ENCODE results near the gene CELA2B. TPM values are rescaled to one million over a fixed set of nuclear protein-coding genes. Genes with fewer than 3 reads are reported as not detected.
"Not testable (repeated sequence)": the region's sequence is repeated elsewhere in the genome, so short reads cannot be mapped to it uniquely, and the experiment has no call there.

CELA2B gene
- total RNA-seq, result not detected

GRCh38 chr1:15475752-15476314, at the start of gene CELA2B:
CELA2B (plus strand) TSS chr1:15476104; CDS start chr1:15476126, 22 bp downstream.
- no peaks in the 10 kb centered on the region for H3K9me3 Mint-ChIP-seq
- no peaks in the 10 kb centered on the region for H3K27me3 Mint-ChIP-seq
- no peak within 1 kb of the TSS for H3K4me3 Mint-ChIP-seq
- DNase-seq (no peak), ATAC-seq (ENCODE audit: low read depth) (no peak)
- no peaks in the 10 kb centered on the region for H3K36me3 Mint-ChIP-seq
- POLR2A ChIA-PET, result no interaction called here
- H3K4me1 Mint-ChIP-seq, result no peaks in the 10 kb centered on the region
- no peak within 1 kb of the TSS for H3K27ac Mint-ChIP-seq

GRCh38 chr1:15426492-15427279, 49.2 kb upstream of the CELA2B start:
- Mint-ChIP-seq H3K4me1 (peaks cover 8% of the 10 kb centered on the region), H3K27me3 (no peaks in the 10 kb centered on the region), H3K4me3 (no peak overlapping the region), H3K36me3 (peaks cover 3% of the 10 kb centered on the region), H3K27ac (peak overlapping the region; percentile 69), H3K9me3 (no peaks in the 10 kb centered on the region)
- DNase-seq, result no peak
- POLR2A ChIA-PET, result no interaction called here
- ATAC-seq (ENCODE audit: low read depth), result no peak

GRCh38 chr1:15427280-15427666, 48.6 kb upstream of the CELA2B start:
- no peak for DNase-seq
- POLR2A ChIA-PET, result no interaction called here
- Mint-ChIP-seq H3K27ac (no peak overlapping the region), H3K9me3 (no peaks in the 10 kb centered on the region), H3K27me3 (no peaks in the 10 kb centered on the region), H3K4me3 (no peak overlapping the region), H3K4me1 (peaks cover 8% of the 10 kb centered on the region), H3K36me3 (peaks cover 3% of the 10 kb centered on the region)
- ATAC-seq (ENCODE audit: low read depth), result no peak

GRCh38 chr1:15428252-15428651, 47.7 kb upstream of the CELA2B start:
- H3K4me1 Mint-ChIP-seq; H3K27ac Mint-ChIP-seq; H3K9me3 Mint-ChIP-seq; H3K27me3 Mint-ChIP-seq; DNase-seq; POLR2A ChIA-PET; H3K36me3 Mint-ChIP-seq; ATAC-seq (ENCODE audit: low read depth); H3K4me3 Mint-ChIP-seq: not testable (repeated sequence)

GRCh38 chr1:15428815-15429435, 47.0 kb upstream of the CELA2B start:
- no peaks in the 10 kb centered on the region for H3K9me3 Mint-ChIP-seq
- H3K4me1 Mint-ChIP-seq, result peaks cover 8% of the 10 kb centered on the region
- no peak for DNase-seq
- H3K36me3 Mint-ChIP-seq, result peaks cover 3% of the 10 kb centered on the region
- no peak for ATAC-seq (ENCODE audit: low read depth)
- H3K27ac Mint-ChIP-seq, result no peak overlapping the region
- H3K27me3 Mint-ChIP-seq, result no peaks in the 10 kb centered on the region
- H3K4me3 Mint-ChIP-seq, result no peak overlapping the region
- POLR2A ChIA-PET, result no interaction called here

GRCh38 chr1:15429701-15430149, 46.2 kb upstream of the CELA2B start:
- ATAC-seq (ENCODE audit: low read depth) (no peak), DNase-seq (no peak)
- Mint-ChIP-seq H3K27ac (no peak overlapping the region), H3K9me3 (no peaks in the 10 kb centered on the region), H3K4me3 (no peak overlapping the region), H3K4me1 (peaks cover 8% of the 10 kb centered on the region), H3K27me3 (no peaks in the 10 kb centered on the region), H3K36me3 (peaks cover 3% of the 10 kb centered on the region)
- POLR2A ChIA-PET, result interaction anchor here (0.7 kb wide), 1 partner anchor 233 kb away, joined by 3 read pairs; no protein-coding TSS in a partner anchor

GRCh38 chr1:15430787-15431570, 44.9 kb upstream of the CELA2B start:
- peak; percentile 82 for DNase-seq
- no peak overlapping the region for H3K27ac Mint-ChIP-seq
- no peak overlapping the region for H3K4me3 Mint-ChIP-seq
- H3K27me3 Mint-ChIP-seq, result no peaks in the 10 kb centered on the region
- ATAC-seq (ENCODE audit: low read depth), result peak; percentile 46
- H3K9me3 Mint-ChIP-seq, result no peaks in the 10 kb centered on the region
- H3K36me3 Mint-ChIP-seq, result peaks cover 3% of the 10 kb centered on the region
- peaks cover 8% of the 10 kb centered on the region for H3K4me1 Mint-ChIP-seq
- POLR2A ChIA-PET, result interaction anchor here (1.5 kb wide), 1 partner anchor 108 kb away, joined by 9 read pairs; no protein-coding TSS in a partner anchor

- no peaks in the 10 kb centered on the region for H3K27me3 Mint-ChIP-seq
- peaks cover 2% of the 10 kb centered on the region for H3K36me3 Mint-ChIP-seq
- POLR2A ChIA-PET, result interaction anchor here (1.5 kb wide), 1 partner anchor 108 kb away, joined by 9 read pairs; no protein-coding TSS in a partner anchor
- H3K4me3 Mint-ChIP-seq, result no peak overlapping the region
- no peak overlapping the region for H3K27ac Mint-ChIP-seq
- no peaks in the 10 kb centered on the region for H3K9me3 Mint-ChIP-seq
- DNase-seq, result no peak
- ATAC-seq (ENCODE audit: low read depth), result no peak
- H3K4me1 Mint-ChIP-seq, result peaks cover 2% of the 10 kb centered on the region
Observed at GRCh38 chr1:15431571-15431948, 44.3 kb upstream of the CELA2B start.

- H3K4me3 Mint-ChIP-seq, result no peak overlapping the region
- H3K4me1 Mint-ChIP-seq, result no peaks in the 10 kb centered on the region
- H3K36me3 Mint-ChIP-seq, result no peaks in the 10 kb centered on the region
- DNase-seq (no peak), ATAC-seq (ENCODE audit: low read depth) (no peak)
- no peak overlapping the region for H3K27ac Mint-ChIP-seq
- POLR2A ChIA-PET, result interaction anchor here (0.6 to 1.5 kb wide), 2 partner anchors 109 to 343 kb away, joined by 4 to 9 read pairs; no protein-coding TSS in a partner anchor
- no peaks in the 10 kb centered on the region for H3K27me3 Mint-ChIP-seq
- no peaks in the 10 kb centered on the region for H3K9me3 Mint-ChIP-seq
Observed at GRCh38 chr1:15432324-15432723, 43.6 kb upstream of the CELA2B start.

- no peak overlapping the region for H3K27ac Mint-ChIP-seq
- POLR2A ChIA-PET, result no interaction called here
Observed at GRCh38 chr1:15433471-15433870, 42.4 kb upstream of the CELA2B start.

GRCh38 chr1:15434739-15435138, 41.2 kb upstream of the CELA2B start:
- DNase-seq; H3K9me3 Mint-ChIP-seq; H3K36me3 Mint-ChIP-seq; H3K27ac Mint-ChIP-seq; H3K4me1 Mint-ChIP-seq; ATAC-seq (ENCODE audit: low read depth); H3K27me3 Mint-ChIP-seq; H3K4me3 Mint-ChIP-seq: not testable (repeated sequence)
- POLR2A ChIA-PET, result interaction anchor here (0.6 kb wide), 1 partner anchor 69 kb away, joined by 3 read pairs; no protein-coding TSS in a partner anchor

More at GRCh38 chr1:15433471-15433870, 42.4 kb upstream of the CELA2B start:
- ATAC-seq (ENCODE audit: low read depth) (no peak), DNase-seq (no peak)
- no peaks in the 10 kb centered on the region for H3K27me3 Mint-ChIP-seq
- no peaks in the 10 kb centered on the region for H3K4me1 Mint-ChIP-seq
- H3K9me3 Mint-ChIP-seq, result no peaks in the 10 kb centered on the region
- H3K36me3 Mint-ChIP-seq, result no peaks in the 10 kb centered on the region
- no peak overlapping the region for H3K4me3 Mint-ChIP-seq

GRCh38 chr1:15435239-15436077, 40.4 kb upstream of the CELA2B start:
- Mint-ChIP-seq H3K4me3 (no peak overlapping the region), H3K27me3 (no peaks in the 10 kb centered on the region), H3K4me1 (no peaks in the 10 kb centered on the region), H3K9me3 (no peaks in the 10 kb centered on the region), H3K36me3 (no peaks in the 10 kb centered on the region), H3K27ac (no peak overlapping the region)
- DNase-seq (no peak), ATAC-seq (ENCODE audit: low read depth) (no peak)
- POLR2A ChIA-PET, result interaction anchor here (0.6 kb wide), 1 partner anchor 70 kb away, joined by 3 read pairs; no protein-coding TSS in a partner anchor
